Iris pigment epithelial cell (primary cell): ENCODE measurements around the gene FAM161A.
"Not testable (repeated sequence)": the region's sequence is repeated elsewhere in the genome, so short reads cannot be mapped to it uniquely, and the experiment has no call there.

Experiments used
- DNase-seq: peaks from one replicate; pipeline ENCODE4 v3.0.0-alpha.2; 2011; ENCODE audit warnings: low read depth

Gene FAM161A

GRCh38 chr2:61853847-61854563 is at the start of gene FAM161A:
Gene FAM161A (minus strand): TSS chr2:61854060. CDS start chr2:61854041, 19 bp downstream.
- DNase-seq: peak; percentile 81

GRCh38 chr2:61900281-61900680 is 46.4 kb upstream of the FAM161A start:
- DNase-seq: no peak

GRCh38 chr2:61898810-61899209 is 45.0 kb upstream of the FAM161A start:
- DNase-seq: no peak

GRCh38 chr2:61888267-61889055 is 34.6 kb upstream of the FAM161A start, which contains the start of gene CCT4:
Gene CCT4 (minus strand): TSS chr2:61888656. CDS start chr2:61888507, 149 bp downstream.
- peak; percentile 71 for DNase-seq

GRCh38 chr2:61887717-61888266 is 33.9 kb upstream of the FAM161A start:
- peak; percentile 62 for DNase-seq

- DNase-seq: no peak
Measured at GRCh38 chr2:61885896-61886603, 32.2 kb upstream of the FAM161A start.

- no peak for DNase-seq
Measured at GRCh38 chr2:61882850-61883249, 29.0 kb upstream of the FAM161A start.

GRCh38 chr2:61879351-61879750 is 25.5 kb upstream of the FAM161A start:
- not testable (repeated sequence) for DNase-seq

GRCh38 chr2:61878761-61879160 is 24.9 kb upstream of the FAM161A start:
- no peak for DNase-seq

- DNase-seq: no peak
Measured at GRCh38 chr2:61877571-61878245, 23.8 kb upstream of the FAM161A start.

GRCh38 chr2:61876400-61876799 is 22.5 kb upstream of the FAM161A start:
- no peak for DNase-seq

GRCh38 chr2:61866482-61867089 is 12.7 kb upstream of the FAM161A start:
- DNase-seq: not testable (repeated sequence)

GRCh38 chr2:61862085-61862484 is 8.2 kb upstream of the FAM161A start:
- DNase-seq: no peak

GRCh38 chr2:61857224-61857623 is 3.4 kb upstream of the FAM161A start:
- DNase-seq: no peak

GRCh38 chr2:61855318-61855613 is 1.4 kb upstream of the FAM161A start:
- no peak for DNase-seq

GRCh38 chr2:61854564-61855317 is 881 bp upstream of the FAM161A start:
- peak; percentile 97 for DNase-seq

- DNase-seq: peak; percentile 42
Measured at GRCh38 chr2:61853086-61853846, 594 bp downstream of the FAM161A start.

GRCh38 chr2:61851270-61851669 is 2.6 kb downstream of the FAM161A start:
- not testable (repeated sequence) for DNase-seq

- DNase-seq: no peak
Measured at GRCh38 chr2:61845320-61845719, 8.5 kb downstream of the FAM161A start.

- DNase-seq: no peak
Measured at GRCh38 chr2:61841286-61841685, 12.6 kb downstream of the FAM161A start.
